ENCODE results near the gene CASK.

DNA sequence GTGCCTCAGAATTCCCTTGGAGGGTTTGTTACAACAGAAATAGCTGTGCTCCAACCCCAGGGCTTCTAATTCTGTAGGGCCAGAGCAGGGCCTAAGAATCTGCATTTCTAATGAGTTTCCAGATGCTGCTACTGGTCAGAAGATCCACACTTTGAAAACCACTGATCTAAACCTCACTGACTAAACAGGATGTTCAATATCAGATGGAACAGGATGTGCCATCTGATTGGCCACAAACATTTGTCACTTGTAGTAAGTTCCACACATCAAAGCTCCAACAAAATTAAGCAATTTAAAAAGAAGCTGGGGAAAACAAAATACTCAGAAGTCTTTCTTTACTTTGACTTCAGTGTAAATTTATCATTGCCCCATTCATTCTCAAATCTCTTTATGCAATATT lies 14.3 kb downstream of the CASK start:
- no peak for TF ChIP-seq CTCF (IDR thresholded peaks at IDR 0.05; ENCODE audit: borderline replicate concordance, extremely low read depth, low read length, poor library complexity, severe bottlenecking)
- TF ChIP-seq EZH2 (IDR thresholded peaks at IDR 0.05; ENCODE audit: borderline replicate concordance, low read depth, low read length, severe bottlenecking), result no peak

Measured in DND-41 (cell line).